Hematopoietic multipotent progenitor cell treated with erythropoietin and hydrocortisone succinate and interleukin-3 and kit ligand, for 4 days (in vitro differentiated cells): ENCODE data around the gene S100A1.
"Not testable (repeated sequence)": the region's sequence is repeated elsewhere in the genome, so short reads cannot be mapped to it uniquely, and the experiment has no call there.

Source experiments
- DNase-seq: peaks from one replicate; pipeline ENCODE4 v3.0.0-alpha.2; 2015

Gene S100A1

DNA sequence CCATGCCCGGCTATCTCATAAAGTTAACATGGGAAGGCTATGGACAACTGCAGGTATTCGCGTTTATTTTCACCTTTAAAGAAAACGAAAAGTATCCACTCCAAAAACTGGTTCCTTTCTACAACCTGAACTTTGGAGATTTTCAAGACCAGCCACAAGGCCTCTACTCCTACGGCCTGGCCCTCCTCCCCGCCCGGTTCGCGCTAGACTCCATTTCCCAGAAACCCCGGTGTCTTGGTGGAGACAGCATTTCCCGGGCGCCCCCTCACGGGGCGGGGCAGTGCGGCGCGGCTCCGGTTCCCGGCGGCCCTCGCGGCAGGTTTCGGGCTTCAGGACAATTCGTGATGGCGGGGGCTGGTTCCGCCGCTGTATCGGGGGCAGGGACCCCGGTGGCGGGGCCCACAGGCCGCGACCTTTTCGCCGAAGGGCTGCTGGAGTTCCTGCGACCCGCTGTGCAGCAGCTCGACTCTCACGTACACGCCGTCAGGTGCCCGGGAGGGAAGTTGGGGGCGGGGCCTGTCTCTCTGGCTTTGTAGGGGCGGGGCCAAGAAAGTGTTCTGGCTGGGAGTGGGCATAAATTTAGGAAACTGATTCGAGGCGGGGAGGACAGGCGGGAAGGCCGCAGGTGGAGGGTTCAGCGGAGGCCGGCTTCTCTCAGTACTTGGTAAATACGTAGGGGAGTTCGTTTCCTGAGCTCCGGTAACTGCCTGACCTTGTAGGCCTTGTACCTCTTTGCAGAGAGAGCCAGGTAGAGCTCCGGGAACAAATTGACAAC is 30.4 kb downstream of the S100A1 start, which contains the start of gene SNAPIN:
SNAPIN (plus strand) TSS at position 304 of the 775 bp plus-strand sequence; CDS start at position 345, 41 bp downstream.
- peak; percentile 97 for DNase-seq

DNA sequence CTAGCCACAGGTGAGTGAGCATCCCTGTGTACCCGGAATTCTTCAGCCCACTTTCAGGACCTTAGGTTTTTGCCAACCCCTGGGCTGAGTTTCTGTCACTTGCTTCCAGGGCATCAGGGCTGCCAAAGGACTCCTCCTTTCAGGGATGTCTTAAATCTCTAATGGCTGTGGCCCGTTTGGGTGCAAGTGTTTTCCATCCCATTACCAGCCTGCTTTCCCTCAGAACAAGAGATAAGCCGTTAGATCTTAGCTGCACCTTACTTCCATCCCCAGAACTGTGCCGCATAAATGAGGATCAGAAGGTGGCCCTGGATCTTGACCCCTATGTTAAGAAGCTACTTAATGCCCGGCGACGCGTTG is 30.9 kb downstream of the S100A1 start:
- DNase-seq, result no peak

DNA sequence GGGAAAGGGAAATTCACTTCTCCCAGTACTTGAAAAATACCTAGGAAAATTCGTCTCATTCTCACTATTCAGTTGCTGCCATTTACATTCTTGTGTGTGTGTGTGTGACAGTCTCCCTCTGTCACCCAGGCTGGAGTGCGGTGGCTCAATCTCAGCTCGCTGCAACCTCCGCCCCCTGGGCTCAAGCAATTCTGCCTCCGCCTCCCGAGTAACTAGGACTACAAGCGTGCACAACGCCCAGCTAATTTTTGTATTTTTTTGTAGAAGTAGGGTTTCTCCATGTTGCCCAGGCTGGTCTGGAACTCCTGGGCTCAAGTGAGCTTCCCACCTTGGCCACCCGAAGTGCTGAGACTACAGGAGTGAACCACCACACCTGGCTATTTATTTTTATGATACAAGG is 31.4 kb downstream of the S100A1 start:
- DNase-seq, result no peak

DNA sequence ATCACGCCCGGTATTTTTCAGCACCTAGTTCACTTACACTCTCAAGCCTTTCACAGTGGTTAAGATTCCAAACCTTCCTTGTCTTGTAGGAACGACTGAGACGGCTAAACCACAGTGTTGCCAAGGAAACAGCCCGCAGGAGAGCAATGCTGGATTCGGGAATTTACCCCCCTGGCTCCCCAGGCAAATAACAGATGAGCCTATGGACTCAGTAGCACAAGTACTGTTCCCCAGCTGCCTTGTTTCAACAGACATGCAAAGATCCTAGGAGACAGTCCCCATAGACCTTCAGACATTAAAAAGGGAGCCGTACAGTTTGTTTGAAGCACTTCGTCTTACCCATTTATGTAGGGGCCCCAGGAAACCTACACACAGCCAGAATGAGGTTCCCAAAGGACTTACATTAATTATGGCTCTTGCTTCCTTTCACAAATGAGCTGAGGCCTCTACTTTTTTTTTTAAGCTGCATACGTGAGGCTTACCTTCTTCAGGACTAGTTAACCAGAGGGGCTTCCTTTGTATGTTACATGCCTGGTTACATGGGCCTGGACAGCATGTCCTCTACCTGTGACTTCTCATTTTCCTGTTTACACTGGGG is 33.0 kb downstream of the S100A1 start:
- DNase-seq, result no peak

DNA sequence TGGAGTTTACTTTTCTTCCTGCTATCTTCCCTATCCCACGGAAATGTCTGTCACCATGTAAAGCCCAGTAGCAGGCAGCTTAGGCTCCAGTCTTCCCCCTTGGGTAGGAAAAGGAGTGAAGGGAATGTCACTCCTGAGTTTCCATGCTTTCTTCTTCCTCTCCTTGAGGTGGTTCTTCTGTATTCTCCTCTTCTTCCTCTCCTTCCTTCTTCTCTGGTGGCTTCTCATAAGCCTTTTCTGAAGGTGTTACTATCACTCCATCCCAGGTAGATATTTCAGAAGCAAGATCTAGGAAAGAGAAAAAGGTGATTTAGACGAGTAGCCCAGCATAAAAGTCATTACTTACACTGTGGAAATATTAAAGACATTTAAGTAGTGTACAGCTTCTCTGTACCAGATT is 34.0 kb downstream of the S100A1 start:
- no peak for DNase-seq

DNA sequence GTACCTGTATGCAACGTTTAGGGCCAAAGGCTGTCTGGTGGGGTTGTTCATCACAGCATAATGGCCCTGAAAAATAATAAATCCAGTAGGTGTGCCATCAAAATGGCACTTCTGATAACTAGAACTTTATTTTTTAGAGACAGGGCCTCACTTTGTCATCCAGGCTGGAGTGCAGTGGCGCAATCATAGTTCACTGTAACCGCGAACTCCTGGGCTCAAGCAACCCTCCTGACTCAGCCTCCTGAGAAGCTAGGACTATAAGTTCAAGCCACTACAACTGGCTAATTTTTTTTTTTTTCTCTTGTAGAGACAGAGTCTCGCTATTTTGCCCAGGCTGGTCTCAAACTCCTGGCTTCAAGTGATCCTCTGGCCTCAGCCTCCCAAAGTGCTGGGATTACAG is 35.0 kb downstream of the S100A1 start:
- no peak for DNase-seq

DNA sequence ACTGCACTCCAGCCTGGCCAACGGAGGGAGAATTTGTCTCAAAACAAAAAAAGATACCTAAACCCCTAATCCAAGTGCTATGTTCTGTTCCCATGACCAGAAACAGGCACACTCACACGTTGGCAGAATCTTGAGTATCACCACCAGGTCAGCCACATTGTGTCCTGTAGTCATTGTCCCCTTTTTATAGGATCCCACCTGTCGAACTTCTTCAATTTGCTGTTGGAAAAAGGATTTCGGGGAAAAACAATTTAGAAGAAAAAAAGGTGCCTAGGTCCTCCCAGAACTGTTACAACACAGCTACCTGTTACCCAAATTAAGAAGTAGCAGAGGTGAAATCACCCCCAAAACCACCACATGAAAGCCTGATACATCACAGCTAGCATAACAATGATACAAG is 39.2 kb downstream of the S100A1 start:
- no peak for DNase-seq

DNA sequence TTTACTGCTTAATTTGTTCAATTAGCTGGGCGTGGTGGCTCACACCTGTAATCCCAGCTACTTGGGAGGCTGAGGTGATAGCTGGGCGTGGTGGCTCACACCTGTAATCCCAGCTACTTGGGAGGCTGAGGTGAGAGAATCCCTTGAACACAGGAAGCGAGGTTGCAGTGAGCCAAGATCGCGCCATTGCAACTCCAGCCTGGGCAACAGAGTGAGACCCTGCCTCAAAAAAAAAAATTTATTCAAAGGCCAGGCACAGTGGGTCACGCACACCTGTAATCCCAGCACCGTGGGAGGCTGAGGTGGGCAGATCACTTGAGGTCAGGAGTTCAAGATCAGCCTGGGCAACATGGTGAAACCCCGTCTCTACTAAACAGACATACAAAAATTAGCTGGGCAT is 40.4 kb downstream of the S100A1 start:
- DNase-seq, result not testable (repeated sequence)

DNA sequence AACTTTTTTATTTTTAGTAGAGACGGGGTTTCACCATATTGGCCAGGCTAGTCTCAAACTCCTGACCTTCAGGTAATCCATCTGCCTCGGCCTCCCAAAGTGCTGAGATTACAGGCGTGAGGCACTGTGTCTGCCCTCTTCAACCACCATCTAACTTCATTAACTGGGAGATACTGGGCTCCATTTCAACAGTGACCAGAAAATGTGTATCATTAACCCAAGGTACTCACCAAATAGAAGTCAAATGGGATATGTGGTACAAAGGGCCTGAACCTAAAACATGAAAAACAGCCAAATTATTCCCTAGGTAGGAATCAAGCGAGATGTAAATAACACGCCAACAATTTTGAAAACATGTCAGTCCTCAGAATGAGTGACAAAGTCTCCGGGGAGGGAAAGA is 41.4 kb downstream of the S100A1 start:
- no peak for DNase-seq

DNA sequence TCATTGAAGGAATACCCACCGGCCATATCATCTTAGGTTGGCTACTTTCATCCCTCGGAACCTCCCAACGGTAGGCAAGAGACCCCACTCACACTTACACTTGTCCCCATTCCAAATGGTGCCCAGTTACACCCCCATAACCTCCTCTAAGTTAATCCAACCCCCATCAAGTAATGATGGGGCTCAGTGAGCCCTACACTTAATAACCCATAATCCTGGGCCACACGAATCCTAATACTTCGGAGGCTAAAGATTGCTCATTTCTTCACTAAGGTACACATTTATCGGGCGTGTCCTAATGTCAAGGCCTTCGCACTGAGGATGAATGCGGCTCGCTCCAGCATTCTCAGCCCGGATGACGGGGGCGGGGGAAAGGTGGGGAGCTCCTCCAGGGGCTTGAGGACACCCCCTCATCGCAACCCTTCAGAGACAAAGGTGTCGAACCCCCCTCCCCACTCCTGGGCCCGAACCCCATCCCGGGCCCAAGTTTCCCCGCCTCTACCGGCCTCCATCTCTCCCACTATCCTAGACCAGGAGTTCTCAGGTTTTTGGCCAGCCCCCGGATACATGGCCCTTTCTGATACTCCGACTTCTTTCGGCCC is 42.1 kb downstream of the S100A1 start:
- no peak for DNase-seq

DNA sequence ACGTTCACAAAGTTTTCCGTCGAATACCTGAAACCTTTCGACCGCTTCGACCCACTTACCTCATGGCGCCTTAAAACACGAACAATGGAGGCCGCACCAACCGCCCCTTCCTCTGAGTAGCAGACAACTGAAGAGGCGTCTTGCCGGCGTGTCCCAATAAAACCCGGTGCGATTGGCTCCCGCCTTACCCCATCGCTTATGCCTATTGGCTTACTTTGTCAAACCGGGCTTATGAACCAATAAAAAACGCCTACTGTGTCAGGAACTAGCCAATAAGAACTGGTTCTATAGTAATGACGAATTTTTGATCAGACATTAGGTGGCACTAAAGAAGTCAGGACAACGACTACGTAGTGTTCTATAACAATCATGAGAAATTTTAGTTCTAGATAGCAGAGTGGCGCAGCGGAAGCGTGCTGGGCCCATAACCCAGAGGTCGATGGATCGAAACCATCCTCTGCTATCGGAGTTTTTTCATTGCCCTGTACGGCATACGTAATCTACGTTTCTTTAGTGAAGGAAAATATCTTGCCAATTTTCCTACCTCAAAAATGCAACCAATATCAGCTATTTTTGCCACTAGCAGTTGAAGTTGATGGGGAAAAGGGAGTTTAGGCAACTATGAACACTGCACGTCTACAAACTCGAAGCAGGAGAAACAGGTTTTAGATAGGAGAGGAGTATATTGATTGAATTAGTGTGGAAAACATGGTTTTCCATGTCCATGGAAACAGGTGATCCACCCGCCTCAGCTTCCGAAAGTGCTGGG is 42.8 kb downstream of the S100A1 start, which contains the start of gene ILF2:
ILF2 (minus strand) TSS at position 135 of the 769 bp plus-strand sequence; CDS start at position 64, 71 bp downstream.
- peak; percentile 100 for DNase-seq

DNA sequence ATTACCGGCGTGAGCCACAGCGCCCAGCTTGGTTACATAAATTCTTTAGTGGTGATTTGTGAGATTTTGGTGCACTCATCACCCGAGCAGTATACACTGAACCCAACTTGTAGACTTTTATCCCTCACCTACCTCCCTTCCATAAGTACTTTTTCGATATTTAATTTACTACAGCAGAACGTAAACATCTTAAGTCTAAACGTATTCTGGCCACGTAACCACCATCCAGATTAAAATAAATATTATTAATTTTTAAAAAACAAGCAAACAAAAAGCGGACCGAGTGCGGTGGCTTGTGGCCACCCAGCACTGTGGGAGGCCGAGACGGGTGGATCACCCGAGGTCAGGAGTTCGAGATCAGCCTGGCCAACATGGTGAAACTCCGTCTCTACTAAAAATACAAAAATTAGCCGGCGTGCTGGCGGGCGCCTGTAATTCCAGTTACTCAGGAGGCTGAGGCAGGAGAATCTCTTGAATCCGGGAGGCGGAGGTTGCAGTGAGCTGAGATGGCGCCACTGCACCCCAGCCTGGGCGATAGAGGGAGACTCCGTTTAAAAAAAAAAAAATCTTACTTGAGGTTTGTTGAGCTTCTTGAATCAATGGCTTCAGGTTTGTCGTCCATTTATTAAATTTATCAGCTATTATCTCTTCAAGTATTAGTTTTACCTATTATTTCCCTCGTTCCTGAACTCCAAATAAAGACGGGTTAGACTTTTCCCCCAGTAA is 43.6 kb downstream of the S100A1 start:
- peak; percentile 67 for DNase-seq

DNA sequence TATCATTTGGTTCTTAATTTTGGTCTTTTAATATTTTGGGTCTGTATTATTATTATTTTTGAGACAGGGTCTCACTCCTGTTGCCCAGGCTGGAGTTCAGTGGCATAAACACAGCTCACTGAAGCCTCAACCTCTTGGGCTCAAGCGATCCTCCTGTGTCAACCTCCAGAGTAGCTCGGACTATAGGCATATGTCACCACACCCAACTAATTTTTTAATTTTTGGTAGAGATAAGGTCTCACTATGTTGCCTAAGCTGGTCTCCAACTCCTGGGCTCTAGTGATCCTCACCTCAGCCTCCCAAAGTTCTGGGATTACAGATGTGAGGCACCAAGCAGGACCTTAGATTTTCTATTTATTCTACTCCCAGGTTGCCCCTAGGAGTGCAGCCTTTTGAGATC is 45.3 kb downstream of the S100A1 start:
- no peak for DNase-seq

DNA sequence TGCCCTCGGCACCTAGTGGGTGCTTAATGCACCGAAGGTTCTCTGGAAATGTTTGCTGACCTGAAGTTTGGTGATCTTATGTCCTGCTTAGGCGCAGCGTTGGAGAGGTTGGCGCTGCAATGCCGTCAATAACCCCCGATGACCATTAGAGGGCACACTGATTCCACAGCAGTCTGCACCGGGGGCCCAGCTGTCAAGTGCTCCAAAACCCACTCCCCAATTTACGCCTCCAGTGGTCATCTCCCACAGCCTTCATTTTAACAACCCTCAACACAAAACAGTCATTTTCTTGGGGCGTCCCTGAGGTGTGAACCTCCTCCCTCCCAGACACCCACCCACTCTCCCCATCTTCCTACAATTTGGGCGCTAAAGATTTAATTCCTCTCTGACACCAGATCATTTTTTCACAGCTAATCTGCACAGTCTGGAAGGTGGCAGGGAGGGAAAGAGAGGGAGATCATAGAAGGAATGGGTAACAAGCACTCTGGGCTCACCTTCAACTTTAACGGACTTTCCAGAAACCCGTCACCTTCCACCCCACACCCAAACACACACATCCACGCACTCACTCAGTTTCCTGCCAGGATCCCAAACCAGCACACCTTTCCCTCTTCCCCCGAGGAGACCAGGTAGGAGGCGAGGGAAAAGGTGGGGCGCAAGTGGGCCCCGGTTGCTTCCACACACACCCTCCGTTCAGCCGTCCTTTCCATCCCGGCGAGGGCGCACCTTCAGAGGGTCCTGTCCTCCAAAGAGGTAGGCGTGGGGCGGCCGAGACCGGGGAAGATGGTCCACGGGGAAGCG is 49.7 kb downstream of the S100A1 start:
- DNase-seq, result peak; percentile 76

DNA sequence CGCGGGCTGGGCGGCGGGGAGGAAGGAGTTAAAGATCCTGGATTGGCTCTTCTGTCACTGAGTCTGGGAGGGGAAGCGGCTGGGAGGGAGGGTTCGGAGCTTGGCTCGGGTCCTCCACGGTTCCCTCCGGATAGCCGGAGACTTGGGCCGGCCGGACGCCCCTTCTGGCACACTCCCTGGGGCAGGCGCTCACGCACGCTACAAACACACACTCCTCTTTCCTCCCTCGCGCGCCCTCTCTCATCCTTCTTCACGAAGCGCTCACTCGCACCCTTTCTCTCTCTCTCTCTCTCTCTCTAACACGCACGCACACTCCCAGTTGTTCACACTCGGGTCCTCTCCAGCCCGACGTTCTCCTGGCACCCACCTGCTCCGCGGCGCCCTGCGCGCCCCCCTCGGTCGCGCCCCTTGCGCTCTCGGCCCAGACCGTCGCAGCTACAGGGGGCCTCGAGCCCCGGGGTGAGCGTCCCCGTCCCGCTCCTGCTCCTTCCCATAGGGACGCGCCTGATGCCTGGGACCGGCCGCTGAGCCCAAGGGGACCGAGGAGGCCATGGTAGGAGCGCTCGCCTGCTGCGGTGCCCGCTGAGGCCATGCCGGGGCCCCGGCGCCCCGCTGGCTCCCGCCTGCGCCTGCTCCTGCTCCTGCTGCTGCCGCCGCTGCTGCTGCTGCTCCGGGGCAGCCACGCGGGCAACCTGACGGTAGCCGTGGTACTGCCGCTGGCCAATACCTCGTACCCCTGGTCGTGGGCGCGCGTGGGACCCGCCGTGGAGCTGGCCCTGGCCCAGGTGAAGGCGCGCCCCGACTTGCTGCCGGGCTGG is 50.5 kb downstream of the S100A1 start, which contains the start of gene NPR1:
NPR1 (plus strand) TSS at position 170 of the 818 bp plus-strand sequence; CDS start at position 591, 421 bp downstream.
- DNase-seq, result peak; percentile 61

DNA sequence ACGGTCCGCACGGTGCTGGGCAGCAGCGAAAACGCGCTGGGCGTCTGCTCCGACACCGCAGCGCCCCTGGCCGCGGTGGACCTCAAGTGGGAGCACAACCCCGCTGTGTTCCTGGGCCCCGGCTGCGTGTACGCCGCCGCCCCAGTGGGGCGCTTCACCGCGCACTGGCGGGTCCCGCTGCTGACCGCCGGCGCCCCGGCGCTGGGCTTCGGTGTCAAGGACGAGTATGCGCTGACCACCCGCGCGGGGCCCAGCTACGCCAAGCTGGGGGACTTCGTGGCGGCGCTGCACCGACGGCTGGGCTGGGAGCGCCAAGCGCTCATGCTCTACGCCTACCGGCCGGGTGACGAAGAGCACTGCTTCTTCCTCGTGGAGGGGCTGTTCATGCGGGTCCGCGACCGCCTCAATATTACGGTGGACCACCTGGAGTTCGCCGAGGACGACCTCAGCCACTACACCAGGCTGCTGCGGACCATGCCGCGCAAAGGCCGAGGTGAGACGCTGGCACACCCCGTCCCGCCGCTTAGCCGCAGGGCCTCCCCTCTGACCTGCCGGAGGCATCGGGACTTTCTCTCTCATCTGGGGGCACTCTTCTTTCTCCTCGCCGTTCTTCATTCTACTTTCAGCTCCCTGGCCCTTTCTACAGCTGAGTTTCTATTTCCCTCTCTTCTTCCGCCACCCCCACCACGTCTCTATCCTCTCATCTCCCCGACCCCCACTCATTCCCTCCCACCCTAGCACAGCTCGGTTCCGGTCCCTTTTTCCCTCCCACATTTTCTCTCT is 51.3 kb downstream of the S100A1 start:
- peak; percentile 52 for DNase-seq

DNA sequence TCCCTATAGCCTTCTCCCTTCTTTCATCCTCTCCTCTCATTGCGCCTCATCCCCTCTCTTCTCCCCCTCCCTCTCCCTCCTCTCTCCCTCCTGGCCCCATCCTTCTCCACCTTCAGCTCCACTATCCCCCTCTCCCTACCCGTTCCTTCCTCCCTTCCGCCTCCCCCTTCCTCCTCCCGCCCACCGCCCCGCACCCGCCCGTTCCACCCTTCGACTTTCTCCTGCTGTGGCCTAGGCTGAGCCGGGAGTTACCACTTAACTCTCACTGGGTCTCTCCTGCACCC is 51.8 kb downstream of the S100A1 start:
- no peak for DNase-seq
